OCI-LY3 (cell line): ENCODE results near the gene LST1.

ENCODE experiments used
- CTCF ChIP-seq: fragments of 200-600, 300-600 bp; sonication (generic); IDR thresholded peaks from 2 replicates; pipeline ENCODE4 v1.5.1; 2014; ENCODE audit warnings: antibody characterized with exemption, low read length, low read depth
- EZH2phosphoT487 ChIP-seq: fragments of 200-600 bp; shearing (Covaris generic); IDR thresholded peaks from 2 replicates; pipeline ENCODE4 v1.6.1; 2018; ENCODE audit warnings: antibody characterized with exemption, mixed run types, low read depth

GRCh38 chr6:31631681-31632278 lies 45.7 kb downstream of the LST1 start:
- TF ChIP-seq CTCF (no peak), EZH2phosphoT487 (no peak)
